IPS DF 4.7 (cell line): ENCODE measurements around the gene CAPZB.
"Not testable (repeated sequence)": the region's sequence is repeated elsewhere in the genome, so short reads cannot be mapped to it uniquely, and the experiment has no call there.

Experiments
- DNase-seq: peaks from one replicate; pipeline ENCODE4 v3.0.0-alpha.2; 2013; ENCODE audit warnings: low spot score; ENCODE audit errors: extremely low read depth

Gene CAPZB

GRCh38 chr1:19485362-19486187 lies at the start of gene CAPZB:
Gene CAPZB (minus strand): TSS chr1:19485539. CDS start chr1:19485438, 101 bp downstream.
- DNase-seq: no peak

- DNase-seq: no peak
Observed at GRCh38 chr1:19534281-19534680, 48.9 kb upstream of the CAPZB start.

- no peak for DNase-seq
Observed at GRCh38 chr1:19533626-19534025, 48.3 kb upstream of the CAPZB start.

DNA sequence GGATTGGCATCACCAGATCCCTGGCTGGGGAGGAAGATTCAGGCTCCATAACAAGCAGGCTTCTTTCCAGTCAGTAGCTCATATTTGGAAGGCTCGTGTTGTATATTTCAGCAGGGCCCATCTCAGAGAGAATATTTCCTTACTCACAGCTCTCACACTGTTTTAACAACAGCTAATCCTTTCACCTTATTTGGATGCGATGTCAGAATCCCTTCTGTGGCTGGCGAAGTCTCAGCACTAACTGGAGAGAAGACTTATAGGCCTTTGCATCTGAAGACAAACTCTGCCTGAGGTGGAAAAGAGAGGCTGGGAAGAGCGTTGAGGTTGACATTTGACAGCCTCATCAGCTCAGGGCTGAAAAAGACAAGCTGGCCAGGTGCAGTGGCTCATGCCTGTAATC lies 47.2 kb upstream of the CAPZB start:
- DNase-seq: no peak

DNA sequence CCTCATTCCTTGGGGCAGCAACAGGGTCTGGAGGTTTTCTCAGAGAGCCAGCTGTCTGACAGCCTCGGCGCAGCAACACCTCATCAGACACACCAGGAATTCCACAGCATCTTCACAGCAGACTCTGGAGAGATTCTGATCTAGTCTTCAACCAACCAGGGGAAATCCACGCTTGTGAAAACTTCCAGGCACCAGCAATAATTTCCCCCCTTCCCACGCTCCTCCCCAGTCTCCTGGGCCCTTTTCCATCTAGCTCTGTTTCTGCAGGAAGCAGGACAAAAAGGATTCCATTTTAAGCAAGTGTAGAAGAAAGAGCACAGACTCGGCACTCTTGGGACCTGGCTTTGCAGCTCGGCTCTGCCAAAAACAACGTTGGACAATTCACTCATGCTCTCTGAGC lies 44.3 kb upstream of the CAPZB start:
- no peak for DNase-seq

GRCh38 chr1:19528438-19528837 lies 43.1 kb upstream of the CAPZB start:
- no peak for DNase-seq

DNA sequence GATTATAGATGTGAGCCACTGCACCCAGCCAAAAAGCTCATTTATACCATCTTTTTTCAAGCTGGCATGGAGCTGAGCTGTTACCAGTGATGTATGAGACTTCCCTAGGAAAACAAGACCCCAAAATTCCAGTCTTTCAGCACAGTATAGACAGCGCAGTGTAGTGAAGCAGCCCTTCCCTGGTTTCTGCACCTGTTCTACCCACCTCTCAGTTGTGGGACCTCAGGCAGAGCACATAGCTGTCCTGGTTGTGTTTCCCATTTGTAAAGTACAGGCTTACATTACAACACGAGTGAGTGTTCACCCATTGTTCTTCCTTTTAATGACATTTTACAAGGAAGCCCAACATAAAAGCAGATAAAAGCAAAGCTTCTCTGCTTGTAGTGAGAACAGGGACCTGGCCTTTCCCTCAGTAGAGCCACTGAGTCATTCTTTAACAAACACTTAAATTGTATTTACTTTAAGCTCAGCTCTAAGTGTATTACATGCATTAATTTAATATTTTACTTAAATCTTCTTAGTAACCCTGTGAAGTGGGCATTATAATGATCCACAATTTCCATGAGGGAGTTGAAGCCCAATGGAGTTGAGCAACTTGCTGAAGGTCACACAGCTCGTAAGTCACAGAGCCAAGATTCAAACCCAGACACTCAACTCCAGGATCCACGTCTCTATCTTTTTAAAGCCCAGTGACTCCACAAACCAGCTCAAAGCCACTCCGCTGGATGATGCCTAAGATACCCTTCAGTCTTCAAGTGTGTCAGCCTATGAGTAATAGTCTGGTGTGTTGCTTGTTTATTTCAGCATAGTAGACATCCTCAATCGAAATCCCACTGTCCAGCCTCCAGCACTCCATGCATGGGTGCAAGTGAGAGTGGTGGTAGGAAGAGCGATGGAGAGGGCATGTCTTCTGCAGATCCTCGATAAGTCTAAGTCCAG lies 40.5 kb upstream of the CAPZB start:
- no peak for DNase-seq

- no peak for DNase-seq
Observed at GRCh38 chr1:19524791-19525190, 39.5 kb upstream of the CAPZB start.

GRCh38 chr1:19522570-19522969 lies 37.2 kb upstream of the CAPZB start:
- not testable (repeated sequence) for DNase-seq

DNA sequence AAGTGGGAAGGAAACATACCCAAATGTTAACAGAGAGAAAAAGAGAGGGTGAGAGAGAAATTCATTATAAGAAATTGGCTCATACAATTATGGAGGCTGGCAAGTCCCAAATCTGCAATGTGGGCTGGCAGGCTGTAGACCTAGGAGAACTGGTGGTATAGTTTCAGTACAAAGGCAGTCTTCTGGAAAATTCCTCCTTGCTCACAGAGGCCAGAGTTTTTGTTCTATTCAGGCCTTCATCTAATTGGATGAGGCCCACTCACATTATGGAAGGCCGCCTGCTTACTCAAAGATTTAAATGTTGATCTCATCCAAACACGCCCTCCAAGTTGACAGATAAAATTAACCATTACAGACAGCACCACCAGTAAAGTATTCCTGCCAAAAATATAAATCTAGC lies 36.1 kb upstream of the CAPZB start:
- DNase-seq: no peak

DNA sequence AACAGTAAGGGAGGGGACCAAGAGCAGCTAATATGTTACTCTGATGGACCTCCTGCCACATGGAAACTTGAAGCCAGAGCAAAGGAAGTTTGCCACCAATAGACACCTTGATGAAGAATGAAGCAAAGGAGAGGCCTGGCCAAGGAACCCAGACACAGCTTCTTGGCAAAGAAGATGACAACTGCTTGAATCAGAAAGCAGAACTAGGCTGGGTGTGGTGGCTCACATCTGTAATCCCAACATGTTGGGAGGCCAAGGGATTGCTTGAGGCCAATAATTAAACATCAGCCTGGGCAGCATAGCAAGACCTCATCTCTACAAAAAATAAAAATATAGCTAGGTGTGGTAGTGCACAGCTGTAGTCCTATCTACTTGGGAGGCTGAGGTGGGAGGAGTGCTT lies 31.7 kb upstream of the CAPZB start:
- no peak for DNase-seq

DNA sequence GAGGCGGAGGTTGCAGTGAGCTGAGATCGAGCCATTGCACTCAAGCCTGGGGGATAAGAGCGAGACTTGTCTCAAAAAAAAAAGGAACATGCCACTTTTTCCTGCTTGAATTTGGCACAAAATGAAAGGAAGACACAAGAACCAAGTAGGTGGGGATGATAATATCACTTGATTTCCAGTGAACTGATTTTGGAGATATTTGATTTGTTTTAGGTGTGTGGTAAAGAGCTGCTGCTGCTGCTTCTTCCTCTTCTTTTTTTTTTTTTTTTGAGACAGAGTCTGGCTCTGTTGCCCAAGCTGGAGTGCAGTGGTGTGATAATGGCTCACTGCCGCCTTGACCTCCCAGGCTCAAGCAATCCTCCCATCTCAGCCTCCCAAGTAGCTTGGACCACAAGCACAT lies 29.9 kb upstream of the CAPZB start:
- no peak for DNase-seq

GRCh38 chr1:19514391-19514831 lies 29.1 kb upstream of the CAPZB start:
- DNase-seq: no peak

DNA sequence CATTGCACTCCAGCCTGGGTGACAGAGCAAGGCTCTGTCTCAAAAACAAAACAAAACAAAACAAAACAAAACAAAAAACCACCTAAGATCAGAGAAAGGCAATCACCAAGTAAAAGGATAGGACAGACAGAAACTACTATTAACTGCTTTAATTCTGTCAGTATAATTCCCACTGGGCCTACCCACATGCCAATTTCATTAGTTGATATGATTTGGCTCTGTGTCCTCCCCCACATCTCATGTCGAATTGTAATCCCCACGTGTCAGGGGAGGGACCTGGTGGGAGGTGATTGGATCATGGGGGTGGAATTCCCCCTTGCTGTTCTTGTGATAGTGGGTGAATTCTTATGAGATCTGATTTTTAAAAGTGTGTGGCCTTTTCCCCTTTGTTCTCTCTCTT lies 27.2 kb upstream of the CAPZB start:
- no peak for DNase-seq

DNA sequence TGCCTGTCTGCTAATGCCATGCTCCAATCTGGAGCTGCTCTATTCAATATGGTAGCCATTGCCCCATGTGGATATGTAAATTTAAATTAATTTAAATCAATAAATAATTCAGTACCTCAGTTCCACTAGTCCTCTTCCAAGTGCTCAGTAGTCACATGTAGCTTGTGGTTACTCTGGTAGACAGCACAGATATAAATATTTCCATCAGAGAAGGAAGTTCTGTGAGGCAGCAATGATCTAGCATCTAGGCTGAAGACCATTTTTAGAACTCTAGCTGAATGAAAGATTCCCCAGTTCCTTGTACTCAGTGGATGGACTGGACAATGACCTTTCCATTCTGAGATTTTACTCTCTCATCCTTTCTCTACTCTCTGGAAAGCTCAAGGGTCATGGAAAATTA lies 25.8 kb upstream of the CAPZB start:
- DNase-seq: no peak

DNA sequence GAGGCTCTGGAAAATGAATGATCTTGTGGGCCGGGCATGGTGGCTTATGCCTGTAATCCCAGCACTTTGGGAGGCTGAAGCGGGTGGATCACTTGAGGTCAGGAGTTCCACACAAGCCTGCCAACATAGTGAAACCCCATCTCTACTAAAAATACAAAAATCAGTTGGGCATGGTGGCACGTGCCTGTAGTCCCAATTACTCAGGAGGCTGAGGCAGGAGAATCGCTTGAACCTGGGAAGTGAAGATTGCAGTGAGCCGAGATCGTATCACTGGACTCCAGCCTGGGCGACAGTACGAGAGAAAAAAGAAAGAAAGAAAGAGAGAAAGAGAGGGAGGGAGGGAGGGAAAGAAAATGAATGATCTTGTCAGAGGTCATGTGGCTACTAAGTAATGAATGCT lies 24.3 kb upstream of the CAPZB start:
- DNase-seq: not testable (repeated sequence)

DNA sequence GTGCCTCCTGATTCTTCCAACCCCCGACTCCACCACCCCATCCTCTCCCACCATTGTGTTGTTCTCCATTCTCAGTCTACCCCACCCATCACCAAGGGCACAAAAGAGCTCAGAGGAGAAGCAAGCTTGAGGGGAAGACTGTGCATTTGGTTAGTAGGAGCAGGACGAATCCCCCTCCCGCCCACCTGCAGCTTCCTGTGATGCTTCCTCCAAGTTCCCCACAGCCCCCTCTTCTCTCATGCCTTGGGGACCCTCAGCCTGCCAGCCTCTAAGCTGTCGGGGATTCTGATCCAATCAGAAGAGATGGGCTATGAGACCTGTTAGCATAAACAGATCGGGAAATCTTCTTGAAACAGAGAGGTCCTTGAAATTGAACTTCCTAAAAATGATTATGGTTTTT lies 22.2 kb upstream of the CAPZB start:
- no peak for DNase-seq

DNA sequence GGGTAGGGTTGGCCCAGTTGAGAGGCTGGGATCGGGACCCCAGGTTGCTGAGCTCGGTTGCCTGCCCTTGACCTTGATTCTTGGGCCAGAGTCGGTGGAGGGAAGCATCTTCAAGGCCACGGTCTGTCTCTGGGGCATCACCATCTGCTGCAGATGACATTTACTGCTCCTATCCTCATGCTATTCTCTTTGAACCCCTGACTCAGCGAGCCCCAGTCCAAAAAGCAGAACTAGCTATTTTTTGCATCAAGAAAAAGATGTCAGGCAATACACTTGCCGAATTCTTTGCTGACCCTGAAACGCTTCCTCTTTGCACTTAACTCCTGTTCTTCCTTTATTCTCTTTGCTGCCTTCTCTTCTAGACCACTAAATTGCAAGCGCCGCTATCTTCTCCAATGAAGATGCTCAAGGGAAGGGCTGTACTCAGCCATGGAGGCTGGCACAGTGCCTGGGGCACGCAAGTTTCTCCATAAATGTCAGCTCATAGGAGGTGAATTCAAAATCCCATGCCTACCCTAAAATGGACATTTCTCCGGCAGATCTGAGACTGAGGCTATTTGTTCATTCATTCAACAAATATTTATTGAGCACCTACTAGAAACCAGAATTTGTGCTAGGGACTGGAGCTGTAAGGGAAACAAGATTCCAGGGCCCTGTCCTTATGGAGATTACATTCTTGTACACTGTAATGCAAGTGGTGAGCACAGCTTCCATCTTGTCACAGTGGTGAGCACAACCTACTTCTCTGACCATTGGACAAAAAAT lies 20.5 kb upstream of the CAPZB start:
- no peak for DNase-seq

- DNase-seq: no peak
Observed at GRCh38 chr1:19504796-19505692, 19.7 kb upstream of the CAPZB start.

DNA sequence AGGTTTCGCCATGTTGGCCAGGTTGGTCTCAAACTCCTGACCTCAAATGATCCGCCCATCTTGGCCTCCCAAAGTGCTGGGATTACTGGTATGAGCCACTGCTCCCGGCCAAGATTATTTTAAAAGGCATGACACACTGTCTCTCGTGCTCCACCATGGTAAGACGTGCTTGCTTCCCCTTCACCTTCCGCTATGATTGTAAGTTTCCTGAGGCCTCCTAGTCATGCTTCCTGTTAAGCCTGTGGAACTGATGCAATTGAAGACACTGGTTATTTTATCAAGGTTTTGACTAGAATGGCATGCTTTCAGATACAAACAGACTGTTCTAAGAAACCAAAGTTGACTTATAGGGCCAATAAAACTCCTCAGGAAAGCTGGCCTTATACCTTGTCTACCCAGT lies 16.9 kb upstream of the CAPZB start:
- not testable (repeated sequence) for DNase-seq

- DNase-seq: not testable (repeated sequence)
Observed at GRCh38 chr1:19499887-19500286, 14.5 kb upstream of the CAPZB start.
